ENCODE measurements around the gene OR10T2.
"Not testable (repeated sequence)": the region's sequence is repeated elsewhere in the genome, so short reads cannot be mapped to it uniquely, and the experiment has no call there.

Gene OR10T2

GRCh38 chr1:158398818-158399514 lies at the start of gene OR10T2:
OR10T2 (minus strand) TSS chr1:158399466; CDS start chr1:158399466, 0 bp downstream.
- no peak for DNase-seq (ENCODE audit: low spot score)

DNA sequence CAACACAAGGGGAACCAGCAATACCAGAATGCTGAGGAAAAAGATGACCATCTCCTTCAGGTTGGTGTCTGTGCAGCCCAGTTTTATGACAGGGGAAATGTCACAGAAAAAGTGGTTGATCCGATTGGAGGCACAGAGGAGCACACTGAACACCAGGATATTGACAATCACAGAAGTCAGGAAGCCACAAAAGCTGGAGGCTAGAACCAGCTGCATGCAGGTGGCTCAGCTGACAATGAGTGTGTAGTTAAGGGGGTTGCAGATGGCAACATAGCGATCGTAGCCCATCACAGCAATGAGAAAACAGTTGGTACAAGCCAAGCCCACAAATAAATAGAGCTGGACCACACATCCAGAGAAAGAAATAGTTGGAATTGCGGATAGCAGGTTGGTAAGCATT lies 46.1 kb upstream of the OR10T2 start:
- DNase-seq (ENCODE audit: low spot score): no peak

- DNase-seq (ENCODE audit: low spot score): no peak
Observed at GRCh38 chr1:158434741-158435140, 35.5 kb upstream of the OR10T2 start.

GRCh38 chr1:158430163-158430562 lies 30.9 kb upstream of the OR10T2 start:
- DNase-seq (ENCODE audit: low spot score): not testable (repeated sequence)

GRCh38 chr1:158426137-158426536 lies 26.9 kb upstream of the OR10T2 start, which contains the start of gene OR10K2:
OR10K2 (minus strand) TSS chr1:158426237; CDS start chr1:158420866, 5,371 bp downstream.
- DNase-seq (ENCODE audit: low spot score): no peak

- DNase-seq (ENCODE audit: low spot score): no peak
Observed at GRCh38 chr1:158425027-158425426, 25.8 kb upstream of the OR10T2 start.

GRCh38 chr1:158422212-158422611 lies 22.9 kb upstream of the OR10T2 start:
- no peak for DNase-seq (ENCODE audit: low spot score)

DNA sequence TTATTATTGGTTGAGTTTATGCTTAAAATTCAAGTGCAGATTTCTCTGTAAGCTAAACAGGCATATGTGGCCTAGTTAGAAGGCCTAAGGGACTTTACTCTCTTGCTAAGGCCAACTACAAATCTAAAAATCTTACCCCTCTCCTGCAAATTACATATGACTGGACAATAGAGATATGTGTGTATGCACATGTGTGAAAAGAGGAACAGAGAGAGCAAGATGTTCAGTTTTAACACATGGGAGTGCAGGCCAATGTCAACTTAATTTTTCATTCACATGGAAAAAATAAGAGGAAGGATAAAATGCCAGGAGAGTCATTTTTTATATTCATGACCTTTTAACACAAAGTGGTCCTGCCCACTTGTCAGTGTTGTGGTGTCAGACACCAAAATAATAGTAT lies 18.3 kb upstream of the OR10T2 start:
- DNase-seq (ENCODE audit: low spot score): no peak

GRCh38 chr1:158414651-158415345 lies 15.5 kb upstream of the OR10T2 start:
- no peak for DNase-seq (ENCODE audit: low spot score)

GRCh38 chr1:158407092-158407491 lies 7.8 kb upstream of the OR10T2 start:
- DNase-seq (ENCODE audit: low spot score): no peak

GRCh38 chr1:158400871-158401270 lies 1.6 kb upstream of the OR10T2 start:
- no peak for DNase-seq (ENCODE audit: low spot score)

- DNase-seq (ENCODE audit: low spot score): no peak
Observed at GRCh38 chr1:158396646-158397045, 2.6 kb downstream of the OR10T2 start.

DNA sequence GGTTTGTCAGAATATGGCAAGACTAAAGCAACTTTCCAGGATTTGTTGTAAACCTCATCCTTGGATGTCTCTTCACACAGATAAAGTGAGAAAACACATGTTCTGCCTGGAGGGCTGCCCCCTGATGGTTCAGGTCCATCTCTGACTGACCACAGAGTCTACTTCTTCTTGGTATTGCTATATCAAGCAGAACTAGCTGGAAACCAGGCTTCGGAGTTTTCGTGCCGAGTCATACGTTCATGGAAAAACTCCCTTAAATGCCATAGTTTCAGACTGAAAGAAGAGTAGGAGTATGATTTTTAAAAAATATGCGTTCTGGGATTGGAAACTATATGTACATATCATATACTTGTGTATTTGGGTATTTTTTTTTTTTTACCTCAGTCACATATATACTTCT lies 5.8 kb downstream of the OR10T2 start:
- no peak for DNase-seq (ENCODE audit: low spot score)

GRCh38 chr1:158391099-158391498 lies 8.2 kb downstream of the OR10T2 start:
- no peak for DNase-seq (ENCODE audit: low spot score)

DNA sequence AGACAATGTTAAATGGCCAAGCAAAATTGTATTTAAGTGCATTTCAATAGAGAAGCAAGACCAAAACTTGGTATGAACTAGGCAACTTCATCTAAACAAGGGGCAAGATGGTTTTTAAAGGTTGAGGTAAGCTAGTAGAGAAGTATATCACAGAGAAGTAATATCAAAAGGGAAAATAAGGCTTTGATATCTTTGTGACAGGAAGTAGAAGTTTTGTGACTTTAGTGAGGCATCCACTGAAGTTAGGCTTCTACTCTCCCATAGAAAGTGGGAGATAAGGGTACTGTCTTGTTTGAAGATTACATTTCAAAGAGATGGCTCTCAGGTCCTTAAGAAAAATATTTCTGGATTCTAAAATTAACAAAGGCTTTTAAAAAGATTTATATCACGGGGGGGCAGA lies 8.9 kb downstream of the OR10T2 start:
- DNase-seq (ENCODE audit: low spot score): no peak

DNA sequence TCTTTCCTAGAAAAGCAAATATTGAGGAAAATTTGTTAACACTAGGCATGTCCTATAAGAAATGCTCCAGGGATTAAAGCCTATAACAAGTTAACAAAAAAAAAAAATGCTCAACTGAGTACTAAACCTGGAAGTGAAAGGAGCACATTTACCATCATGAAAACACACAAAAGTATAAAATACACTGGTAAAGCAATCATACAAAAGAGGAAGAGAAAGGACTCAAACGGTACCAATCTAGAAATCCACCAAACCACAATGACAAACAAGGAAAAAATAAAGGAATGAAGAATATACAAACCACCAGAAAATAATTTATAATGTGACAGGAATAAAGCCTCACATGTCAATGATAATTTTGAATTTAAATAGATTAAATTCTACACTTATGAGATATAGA lies 24.4 kb downstream of the OR10T2 start:
- no peak for DNase-seq (ENCODE audit: low spot score)

GRCh38 chr1:158374101-158374500 lies 25.2 kb downstream of the OR10T2 start:
- DNase-seq (ENCODE audit: low spot score): not testable (repeated sequence)

DNA sequence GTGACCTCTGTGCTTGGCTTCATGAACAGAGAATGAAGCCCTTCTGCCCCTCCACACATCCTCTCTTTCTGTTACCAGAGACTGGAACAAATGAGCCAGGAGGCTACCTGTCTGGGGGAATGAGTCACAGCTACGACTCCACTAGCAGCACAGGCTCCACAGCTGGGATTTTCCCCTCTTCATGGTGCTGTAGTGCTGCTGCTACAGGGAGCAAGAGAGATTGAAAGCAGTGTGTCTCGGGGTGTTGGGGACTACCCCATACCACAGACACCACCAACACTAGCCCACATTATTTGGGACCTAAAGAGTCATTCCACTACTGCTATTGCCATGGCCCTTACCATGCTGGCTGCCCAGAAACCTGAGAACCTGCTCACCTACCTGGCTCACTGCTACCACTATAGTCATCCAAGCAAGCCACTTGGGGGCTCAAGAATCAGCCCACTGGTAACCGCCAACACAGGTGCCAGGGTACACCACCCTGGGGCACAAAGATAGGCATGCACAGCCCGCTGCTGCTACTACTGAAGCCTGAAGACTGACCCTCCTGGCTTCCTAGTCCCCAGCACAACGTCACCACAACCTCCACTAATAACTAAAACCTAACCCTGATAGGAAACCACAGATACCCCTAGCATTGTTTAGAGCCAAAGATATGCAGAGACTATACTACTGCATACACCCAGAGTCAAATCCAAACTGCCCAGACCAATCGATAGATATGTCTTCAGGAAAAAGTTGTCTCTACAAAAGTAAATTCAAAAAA lies 27.9 kb downstream of the OR10T2 start:
- DNase-seq (ENCODE audit: low spot score): no peak

DNA sequence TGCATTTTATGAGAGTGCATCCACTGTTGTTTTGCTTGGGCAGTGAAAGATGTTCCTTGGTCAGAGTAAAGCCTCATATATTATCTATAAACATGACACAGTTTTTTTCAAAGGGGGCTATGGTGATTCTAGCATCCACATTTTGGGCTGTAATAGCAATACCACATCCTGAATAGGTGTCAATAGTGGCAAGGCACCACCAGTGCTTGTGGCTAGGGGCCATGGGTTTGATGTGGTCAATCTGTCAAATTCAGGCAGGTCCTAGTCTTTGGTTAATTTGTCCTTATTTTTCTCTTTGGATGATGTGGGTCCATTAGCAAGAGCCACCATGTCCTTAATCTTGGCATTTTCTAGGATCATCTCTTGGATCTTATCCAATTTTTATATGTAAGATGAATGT lies 32.5 kb downstream of the OR10T2 start:
- no peak for DNase-seq (ENCODE audit: low spot score)

- DNase-seq (ENCODE audit: low spot score): no peak
Observed at GRCh38 chr1:158362941-158363340, 36.3 kb downstream of the OR10T2 start.

GRCh38 chr1:158362482-158362881 lies 36.8 kb downstream of the OR10T2 start:
- no peak for DNase-seq (ENCODE audit: low spot score)

DNA sequence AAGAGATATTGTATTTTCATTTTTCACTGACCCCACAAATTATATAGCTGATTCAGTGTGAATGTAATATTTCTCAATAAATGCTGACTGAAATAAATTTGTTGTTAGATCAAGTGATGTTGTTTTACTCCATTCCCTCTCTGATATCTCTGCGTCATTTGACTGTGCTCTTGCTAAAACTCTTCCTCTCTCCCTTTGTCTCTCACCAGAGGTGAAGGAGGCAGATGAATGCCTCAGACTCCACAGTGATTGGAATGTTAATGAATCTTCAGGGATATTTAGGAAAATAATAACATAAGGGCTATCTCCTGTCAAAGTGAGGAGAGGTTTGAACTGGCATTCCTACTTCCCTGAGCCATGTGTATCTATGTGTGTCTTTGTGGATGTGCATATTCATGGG lies 41.8 kb downstream of the OR10T2 start:
- DNase-seq (ENCODE audit: low spot score): no peak

DNA sequence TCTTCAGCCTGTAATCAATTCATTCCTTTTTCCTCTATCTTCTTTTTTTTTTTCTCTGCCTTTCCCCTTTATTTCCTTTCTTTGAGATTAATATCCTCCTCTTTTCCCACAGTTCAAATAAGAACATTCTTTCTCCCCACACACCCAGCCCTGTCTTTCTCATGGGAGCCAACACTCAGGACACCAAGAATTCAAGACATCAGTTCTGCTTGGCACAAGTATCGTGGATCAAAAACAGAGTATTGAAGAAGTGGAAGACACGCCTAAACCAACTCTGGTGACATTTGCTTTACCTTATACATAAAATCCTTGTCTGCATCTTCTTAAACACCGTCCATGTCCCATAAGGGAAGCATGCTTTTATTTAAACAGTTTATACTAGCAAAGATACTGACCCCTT lies 42.6 kb downstream of the OR10T2 start:
- no peak for DNase-seq (ENCODE audit: low spot score)
